HG02852 (cell line): Measurements from ENCODE around the gene EFCAB8.

Experiments
- ATAC-seq: cut with Tn5 transposase; IDR thresholded peaks from one replicate; pipeline ENCODE4 v1.9.1; 2021; ENCODE audit warnings: mild to moderate bottlenecking, moderate library complexity; ENCODE audit not compliant: unreplicated experiment

Gene EFCAB8

DNA sequence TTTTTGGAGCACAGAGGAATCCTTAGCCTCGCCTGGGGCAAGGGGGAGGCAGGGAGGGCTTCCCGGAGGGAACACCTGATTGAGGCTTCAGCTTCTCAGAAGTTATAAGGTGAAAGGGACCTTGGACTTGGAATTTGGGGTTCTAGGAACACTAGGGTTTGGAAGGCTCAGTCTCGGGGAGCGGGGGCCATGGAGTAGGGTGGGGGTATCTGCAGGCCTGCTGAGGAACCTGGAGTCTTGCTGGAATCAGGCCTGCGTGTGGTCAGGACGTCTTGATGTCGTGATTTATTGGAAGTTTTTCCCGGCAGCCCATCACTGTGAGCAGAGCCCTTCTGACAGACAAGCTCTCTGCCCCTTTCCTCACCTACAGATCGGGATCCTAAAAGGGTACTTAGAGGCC lies 50.7 kb downstream of the EFCAB8 start:
- ATAC-seq, result no peak

DNA sequence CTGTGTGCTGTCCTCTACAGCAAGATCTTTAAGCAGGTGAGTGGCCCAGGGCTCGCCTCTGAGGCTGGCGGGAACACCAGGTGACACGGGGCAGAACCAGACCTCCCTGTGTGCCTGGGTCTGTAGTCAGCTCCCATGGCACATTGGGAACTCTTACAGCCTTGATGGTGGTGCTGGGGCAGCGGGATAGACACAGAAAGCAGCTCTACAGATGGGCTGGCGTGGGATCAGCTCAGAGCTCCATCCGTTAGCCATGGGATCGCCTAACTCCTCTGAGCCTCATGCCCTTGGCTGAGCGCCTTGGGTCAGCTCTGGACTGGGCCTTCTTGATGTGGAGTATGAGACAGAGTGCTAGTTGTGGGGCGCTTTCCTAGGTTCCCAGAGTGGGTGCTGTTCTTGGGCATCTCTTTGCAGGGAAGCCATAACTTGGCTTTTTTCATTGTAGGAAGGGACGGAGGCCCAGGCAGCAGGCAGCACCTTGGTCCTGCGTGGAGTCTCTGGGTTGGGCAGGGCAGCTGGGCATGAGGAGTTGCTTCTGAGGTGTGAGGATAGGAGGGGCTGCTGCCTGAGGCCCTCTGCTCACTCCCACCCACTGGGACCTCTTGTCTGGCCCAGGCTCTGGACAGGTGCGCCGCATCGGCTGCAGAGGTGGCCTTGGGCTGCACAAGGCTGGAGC lies 51.3 kb downstream of the EFCAB8 start:
- ATAC-seq, result no peak

DNA sequence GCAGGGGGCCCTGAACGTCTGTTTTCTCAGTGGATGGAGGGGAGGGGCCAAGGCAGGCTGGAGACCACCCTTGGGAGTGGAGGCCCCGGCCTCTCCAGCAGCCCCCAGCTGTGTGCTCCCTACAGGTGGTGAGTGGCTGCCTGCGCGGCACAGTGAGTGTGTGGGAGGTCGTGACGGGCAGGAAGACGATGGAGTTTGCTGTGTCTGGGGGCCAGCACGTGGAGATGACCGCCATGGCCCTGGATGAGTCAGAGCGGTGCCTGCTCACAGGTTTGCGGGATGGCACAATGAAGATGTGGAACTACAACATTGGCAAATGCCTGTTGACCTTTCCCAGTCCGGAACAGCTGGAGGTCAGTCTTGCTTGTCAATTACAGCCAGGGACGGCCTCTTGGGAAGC lies 52.6 kb downstream of the EFCAB8 start:
- ATAC-seq, result no peak

DNA sequence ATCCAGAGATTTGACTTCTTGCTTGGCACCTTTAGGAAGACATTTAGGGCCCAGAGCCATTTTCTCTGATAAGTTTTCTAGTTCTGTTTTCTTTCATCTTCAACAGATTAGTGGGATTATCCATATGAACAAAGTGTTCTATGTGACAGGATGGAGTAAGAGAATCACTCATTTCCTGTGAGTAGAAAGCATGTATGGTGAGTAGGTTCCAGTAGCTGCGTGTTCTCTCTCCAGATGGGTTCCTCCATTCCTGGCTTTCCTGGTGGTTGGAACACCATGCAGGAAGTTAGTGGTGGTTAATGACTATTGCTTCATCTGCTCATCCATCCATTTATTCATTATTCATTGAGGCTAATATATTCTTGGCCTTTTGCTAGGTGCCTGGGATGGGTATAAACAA lies 54.0 kb downstream of the EFCAB8 start:
- no peak for ATAC-seq

DNA sequence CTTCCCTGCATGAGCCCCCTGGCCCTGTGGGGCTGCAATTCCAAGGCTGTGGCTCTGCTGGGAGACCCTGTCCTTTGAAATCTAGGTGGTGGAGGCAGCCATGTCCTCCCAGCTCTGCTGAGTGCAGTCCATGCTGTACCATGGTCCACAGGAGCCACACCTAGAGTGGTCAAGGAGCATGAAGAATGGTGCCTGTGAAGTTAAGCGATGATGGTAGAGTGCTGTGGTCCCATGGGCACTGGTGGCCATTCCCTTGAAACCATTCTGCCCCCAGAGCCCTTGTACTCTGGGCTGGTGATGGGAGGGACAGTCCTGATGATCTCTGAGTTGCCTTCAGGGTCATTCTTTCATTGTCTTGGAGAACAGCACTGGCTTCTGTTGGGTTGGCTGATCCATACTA lies 55.3 kb downstream of the EFCAB8 start:
- ATAC-seq, result no peak

DNA sequence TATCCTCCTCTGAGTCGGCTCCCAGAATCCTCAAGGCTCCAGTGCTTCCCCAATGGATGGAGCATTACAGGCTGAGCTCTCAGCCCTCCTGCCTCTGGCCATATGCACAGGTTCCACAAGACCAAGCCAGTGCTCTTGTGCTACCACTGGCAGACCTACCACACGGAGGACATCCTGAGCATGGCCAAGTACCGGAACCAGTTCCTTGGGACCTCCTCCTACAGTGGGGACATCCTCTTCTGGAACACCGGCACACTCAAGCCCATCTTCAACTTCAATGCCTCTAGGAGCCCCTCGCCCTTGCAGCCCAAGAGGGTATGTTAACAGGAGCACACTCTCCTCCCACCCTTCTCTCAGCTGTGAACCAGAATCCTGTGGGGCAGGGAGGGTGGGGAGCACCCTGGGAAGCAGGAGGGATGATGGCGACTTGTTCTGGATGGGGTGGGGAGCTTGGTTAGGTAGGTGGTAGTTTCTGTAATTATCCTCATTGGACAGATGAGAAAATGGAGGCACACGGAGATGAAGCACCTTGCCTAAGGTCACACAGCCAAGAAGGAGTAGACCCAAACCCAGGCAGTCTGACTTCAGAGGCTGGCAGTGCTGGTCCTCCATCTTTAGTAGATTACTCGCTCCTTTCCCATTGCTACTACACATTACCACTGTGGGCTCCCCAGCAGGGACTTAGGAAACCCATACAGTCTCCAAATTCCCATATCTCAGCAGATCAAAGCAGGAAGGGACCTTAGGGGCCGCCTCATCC lies 58.6 kb downstream of the EFCAB8 start:
- no peak for ATAC-seq

DNA sequence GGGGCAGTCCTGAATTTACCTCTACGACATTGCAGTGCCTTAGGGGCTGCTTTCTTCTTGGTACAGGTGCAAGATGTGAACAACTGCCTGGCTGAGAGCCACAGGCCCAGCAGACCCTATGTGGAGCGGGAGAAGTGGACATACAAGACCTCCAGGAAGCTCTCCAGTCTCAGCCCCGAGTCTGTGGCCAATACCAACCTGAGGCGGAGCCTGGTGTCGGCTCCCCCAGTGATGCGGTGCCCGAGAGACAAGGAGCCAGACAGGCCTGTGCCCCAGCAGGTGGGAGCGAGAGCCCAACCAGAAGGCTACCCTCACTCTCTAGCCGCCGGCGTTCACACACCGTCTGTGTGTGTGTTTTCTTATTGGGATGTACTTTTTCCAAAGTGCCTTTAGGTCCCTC lies 59.6 kb downstream of the EFCAB8 start:
- ATAC-seq, result no peak

DNA sequence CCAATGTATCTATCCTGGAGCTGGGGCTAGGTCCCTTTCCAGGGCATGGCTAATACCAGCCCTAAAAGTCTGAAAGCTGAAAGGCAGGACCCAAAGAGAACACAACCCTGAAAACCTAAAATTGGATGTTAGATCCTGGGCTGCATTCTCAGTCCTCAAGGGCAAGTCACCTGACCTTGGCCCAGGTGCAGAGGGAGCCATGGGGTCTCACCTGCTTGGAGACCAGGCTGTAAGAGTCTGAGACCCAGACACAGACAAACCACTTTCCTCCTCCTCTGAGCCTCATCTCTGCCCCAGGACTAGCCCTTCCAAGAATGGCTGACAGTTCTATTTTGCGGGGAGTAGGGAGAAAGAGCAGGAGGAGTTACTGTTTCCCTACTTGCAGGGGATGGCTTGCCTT lies 60.0 kb downstream of the EFCAB8 start:
- no peak for ATAC-seq

DNA sequence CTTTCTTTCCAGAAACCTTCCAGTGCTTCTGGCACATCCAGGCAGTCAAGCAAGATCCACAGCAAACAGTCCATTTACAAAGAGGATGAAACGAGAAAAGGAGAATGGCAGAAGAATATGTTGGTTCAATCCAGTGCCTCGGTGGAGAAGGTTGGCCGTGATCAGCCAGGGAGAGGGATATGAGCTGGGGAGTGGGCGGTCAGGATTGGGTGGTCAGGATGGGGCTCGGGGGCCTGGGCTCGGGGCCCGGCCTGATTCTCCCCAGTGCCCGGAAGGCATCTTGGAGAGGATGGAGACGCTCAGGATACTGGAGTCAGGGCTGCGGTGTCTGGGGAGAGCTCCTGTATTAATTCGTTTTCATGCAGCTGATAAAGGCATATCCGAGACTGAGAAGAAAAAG lies 61.3 kb downstream of the EFCAB8 start:
- no peak for ATAC-seq

DNA sequence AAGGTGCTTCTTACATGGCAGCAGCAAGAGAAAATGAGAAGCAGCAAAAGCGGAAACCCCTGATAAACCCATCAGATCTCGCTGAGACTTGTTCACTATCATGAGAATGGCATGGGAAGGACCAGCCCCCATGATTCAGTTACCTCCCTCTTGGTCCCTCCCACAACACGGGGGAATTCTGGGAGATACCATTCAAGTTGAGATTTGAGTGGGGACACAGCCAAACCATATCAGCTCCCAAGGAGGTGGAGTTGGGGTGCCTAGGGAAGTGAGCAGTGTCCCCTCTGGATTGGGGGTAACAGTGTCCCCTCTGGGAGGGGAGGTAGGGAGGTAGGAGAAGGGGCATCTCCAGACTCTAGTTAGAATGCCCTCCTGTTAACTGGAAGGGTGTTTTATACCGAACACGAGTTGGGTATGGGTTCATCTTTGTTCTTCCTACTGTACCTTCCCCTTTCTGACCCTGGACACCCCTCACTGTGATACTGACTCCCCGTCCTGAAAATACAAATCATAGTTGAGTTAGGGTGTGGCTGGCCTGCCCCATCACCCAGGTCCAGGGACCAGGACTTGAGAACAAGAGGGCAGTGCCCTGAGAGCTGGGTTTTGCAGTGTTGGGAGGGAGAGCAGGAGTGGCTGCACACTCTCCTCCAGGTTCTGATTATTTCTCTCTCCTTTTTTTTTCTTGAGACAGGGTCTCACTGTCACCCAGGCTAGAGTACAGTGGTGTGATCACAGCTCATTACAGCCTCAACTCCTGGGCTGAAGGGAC lies 62.0 kb downstream of the EFCAB8 start:
- no peak for ATAC-seq

DNA sequence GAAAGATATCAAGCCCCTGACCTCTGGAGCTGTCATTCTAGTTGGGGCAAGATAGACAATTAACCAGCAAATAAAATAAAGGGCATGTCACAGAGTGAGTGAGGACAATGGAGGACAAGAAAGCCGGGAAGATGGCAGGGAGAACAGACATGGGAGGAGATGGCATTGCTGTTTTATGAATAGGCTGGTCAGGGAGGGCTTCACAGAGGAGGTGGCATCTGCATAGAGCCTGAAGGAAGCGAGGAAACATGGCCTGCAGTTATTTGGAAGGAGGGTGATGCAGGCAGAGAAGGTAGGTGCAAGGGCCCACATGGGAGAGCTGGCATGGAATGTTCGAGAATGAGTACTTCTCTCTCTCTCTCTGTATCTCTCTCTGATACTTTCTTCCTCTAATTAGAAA lies 63.7 kb downstream of the EFCAB8 start:
- no peak for ATAC-seq

DNA sequence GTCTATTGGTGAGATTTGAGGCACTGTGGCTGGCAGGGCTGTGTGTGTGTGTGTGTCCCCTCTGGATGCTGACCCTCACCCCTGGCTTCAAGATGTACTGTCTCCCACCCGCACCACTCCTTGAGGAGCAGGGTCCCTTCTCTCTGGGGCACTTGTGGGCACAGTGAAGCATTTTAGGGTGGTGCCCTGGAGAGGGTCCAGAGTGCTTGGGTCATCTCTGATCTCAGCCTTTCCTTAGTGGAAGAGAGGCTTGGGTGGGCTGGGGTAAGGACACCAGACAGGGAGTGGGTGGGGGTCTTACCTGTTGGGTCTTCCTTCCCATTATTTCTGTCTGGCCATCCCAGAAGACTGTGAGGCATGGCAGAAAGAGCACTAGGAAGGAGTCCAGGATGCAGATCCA lies 66.1 kb downstream of the EFCAB8 start:
- no peak for ATAC-seq

DNA sequence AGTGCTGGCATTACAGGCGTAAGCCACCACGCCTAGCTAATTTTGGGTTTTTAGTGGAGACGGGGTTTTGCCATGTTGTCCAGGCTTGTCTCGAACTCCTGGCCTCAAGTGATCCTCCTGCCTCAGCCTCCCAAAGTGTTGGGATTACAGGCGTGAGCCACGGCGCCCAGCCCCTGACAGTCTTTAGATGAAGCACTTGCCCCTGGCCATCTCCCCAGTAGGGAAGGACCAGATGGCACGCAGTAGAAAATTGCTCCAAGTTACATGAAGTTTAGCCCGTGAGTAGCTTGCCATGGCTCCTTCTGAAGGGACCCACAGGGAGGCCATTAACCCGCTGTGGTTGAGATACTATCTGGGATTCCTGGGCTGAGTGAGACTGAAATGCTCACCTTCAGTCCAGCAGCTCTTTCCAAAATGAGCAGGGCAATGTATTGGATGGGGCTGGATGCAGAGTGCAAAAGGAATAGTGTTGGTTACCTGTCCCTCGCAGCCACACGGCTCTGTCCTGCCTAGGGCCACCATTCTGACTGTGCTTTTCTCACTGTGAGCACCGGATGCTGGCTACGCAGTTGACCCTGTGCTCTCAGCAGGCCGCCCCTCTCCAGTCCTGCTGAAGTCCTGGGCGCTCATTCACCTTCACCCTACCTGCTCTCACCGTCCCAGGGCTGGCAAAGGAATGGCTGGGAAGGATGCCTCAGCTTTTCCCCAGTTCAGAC lies 66.9 kb downstream of the EFCAB8 start:
- ATAC-seq, result no peak

DNA sequence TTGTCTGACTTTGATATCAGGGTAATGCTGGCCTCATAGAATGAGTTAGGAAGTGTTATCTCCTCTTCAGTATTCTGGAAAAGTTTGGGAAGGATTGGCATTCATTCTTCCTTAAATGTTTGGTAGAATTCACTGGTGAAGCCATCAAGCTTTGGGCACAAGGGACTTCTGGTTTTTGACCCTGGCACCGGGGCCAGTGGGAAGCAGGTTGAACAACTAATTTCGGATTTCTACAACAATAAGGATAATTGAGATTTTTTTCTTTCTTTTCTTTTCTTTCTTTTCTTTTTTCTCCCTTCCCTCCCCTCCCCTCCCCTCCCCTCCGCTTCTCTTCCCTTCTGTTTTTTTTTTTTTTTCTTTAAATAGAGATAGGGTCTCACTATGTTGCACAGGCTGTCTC lies 70.4 kb downstream of the EFCAB8 start:
- no peak for ATAC-seq

DNA sequence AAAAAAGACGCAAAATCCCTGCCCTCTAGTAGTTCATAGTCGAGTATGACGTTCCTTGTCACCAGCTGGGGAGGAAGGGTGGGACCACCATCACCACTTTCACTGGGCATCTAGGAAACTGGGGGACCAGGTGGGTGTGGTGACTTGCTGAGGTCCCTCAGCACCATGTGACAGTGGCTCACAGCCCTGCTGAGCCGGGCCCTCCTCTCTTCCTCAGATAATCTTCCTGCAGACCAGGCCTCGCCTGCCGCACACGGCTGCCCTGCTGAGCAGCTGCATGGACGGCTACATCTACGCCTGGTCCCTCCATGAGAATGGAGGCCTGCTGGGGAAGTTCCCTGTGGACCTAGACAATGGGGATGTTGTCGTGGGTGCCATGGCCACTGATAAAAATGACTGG lies 71.5 kb downstream of the EFCAB8 start:
- ATAC-seq, result no peak

DNA sequence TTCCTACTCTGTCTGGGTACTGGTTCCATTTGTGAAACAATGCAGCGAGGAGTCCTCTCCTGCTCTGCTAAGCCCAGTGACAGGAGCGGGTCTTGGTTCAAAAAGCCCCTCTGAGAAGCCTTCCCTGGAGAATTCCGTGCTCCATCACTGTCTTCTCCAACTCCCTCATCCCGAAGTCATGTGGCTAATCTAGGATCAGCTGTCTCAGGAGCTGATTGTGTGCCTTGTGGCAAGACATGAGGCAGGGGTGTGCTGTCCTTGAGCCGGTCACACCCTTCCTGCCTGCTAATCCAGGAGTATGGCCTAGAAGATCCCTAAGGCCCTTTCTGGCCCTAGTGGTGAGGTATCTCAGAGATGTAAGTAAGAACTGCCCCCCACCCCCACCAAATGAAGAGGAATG lies 72.0 kb downstream of the EFCAB8 start:
- no peak for ATAC-seq

DNA sequence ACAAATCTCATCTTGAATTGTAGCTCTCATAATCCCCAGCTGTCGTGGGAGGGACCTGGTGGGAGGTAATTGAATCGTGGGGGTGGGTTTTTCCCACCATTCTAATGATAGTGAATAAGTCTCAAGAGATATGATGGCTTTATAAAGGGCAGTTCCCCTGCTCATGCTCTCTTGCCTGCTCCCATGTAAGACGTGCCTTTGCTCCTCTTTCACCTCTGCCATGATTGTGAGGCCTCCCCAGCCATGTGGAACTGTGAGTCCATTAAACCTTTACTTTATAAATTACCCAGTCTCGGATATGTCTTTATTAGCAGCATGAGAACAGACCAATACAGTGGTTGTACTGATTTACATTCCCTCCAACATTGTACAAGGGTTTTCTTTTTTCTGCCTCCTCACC lies 75.9 kb downstream of the EFCAB8 start:
- ATAC-seq, result no peak

DNA sequence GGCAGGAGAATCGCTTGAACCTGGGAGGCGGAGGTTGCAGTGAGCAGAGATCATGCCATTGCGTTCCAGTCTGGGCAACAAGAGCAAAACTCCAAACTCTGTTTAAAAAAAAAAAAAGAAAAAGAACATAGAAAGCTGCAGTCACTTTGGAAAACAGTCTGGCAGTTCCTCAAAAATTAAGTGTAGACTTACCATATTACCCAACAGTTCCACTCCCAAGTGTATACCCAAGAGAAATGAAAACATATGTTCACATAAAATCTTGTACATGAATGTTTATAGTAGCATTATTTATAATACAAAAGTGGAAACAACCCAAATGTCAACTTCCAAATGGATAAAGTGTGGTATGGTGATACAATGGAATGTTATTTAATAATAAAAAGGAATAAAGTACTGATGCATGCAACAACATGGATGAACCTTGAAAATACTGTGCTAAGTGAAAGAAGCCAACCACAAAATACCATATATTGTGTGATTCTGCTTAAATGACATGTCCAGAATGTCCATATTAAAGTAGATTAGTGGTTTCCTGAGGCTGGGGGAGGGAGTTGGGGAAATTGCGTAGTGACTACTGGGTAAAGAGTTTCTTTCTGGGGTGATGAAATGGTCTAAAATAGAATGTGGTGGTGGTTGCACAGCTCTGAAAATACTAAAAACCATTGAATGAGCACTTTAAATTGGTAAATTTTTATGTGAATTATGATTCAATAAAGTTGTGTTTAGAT lies 82.6 kb downstream of the EFCAB8 start:
- no peak for ATAC-seq

DNA sequence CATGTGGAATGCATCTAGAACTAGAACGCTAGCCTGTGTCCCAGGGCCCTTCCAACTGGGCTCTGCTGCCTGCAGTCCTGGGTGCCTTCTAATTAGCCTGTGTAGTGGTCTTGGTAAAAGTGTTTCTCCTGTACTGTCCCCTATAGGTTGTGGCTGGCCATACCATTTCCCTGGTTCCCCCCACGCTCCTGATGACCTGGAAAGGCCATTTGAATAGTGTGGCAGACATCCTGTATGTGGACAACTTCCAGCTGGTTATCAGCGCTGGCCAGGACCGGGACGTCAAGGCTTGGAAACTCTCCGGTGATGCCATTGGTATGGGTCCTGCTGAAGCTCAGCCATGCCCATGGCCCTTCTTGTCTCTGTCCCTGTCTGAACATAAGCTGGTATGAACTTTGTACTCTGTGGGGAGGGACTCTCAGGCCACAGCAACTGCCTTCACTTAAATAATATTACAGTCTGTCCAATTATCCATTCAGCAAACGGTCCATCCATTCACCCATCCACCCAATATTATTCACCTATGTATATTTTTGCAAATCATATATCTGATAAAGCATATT lies 84.8 kb downstream of the EFCAB8 start:
- no peak for ATAC-seq

DNA sequence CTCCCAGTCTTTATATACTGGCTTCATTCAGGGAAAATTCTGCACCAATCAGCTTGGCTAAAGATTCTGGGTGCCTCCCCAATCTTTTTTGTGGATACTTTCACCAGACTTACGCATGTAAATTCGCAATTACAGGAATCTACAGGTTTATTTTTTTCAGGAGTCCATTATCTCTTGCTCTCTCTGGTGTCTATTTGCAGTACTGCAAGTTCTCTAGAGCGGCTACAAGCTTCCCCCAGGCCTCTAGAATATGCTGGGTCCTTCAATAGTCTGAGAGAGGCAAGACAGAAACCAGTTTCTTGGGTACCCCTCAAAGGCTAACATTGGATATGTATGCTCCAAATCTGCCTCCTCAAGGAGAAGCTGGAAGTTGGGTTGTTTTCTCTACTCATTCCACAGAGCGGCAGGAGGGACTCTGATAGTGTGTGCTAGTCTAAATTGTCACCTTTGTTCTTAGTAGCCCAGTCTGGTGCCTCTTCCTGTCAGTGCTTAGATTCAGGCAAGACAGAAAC lies 87.0 kb downstream of the EFCAB8 start:
- no peak for ATAC-seq
